DND-41 (cell line): ENCODE data around the gene NELL2.

ENCODE experiments used
- ATAC-seq: fragments of 200-7000 bp; cut with Tn5 transposase; 3 replicates; pipeline ENCODE4 v1.9.1; 2021; ENCODE audit warnings: low read depth; ENCODE audit not compliant: insufficient read depth
- DNase-seq: peaks from one replicate; pipeline ENCODE4 v3.0.0-alpha.2; 2020
- H2AFZ ChIP-seq: 2 replicates; pipeline ENCODE4 v1.6.0; 2012; ENCODE audit warnings: low read depth, low read length
- H3K27ac ChIP-seq: 2 replicates; pipeline ENCODE4 v1.5.1; 2012; ENCODE audit warnings: low read length, inconsistent platforms
- H3K27me3 ChIP-seq: fragments of 200-600 bp; sonication (generic); 2 replicates; pipeline ENCODE4 v1.6.0; 2012; ENCODE audit warnings: low read length, mild to moderate bottlenecking, inconsistent platforms; ENCODE audit not compliant: insufficient read depth, poor library complexity
- H3K36me3 ChIP-seq: 2 replicates; pipeline ENCODE4 v1.5.1; 2012; ENCODE audit warnings: low read length, inconsistent platforms; ENCODE audit not compliant: insufficient read depth
- H3K4me1 ChIP-seq: 2 replicates; pipeline ENCODE4 v1.5.1; 2012; ENCODE audit warnings: mild to moderate bottlenecking, low read length; ENCODE audit not compliant: insufficient read depth
- H3K4me2 ChIP-seq: 2 replicates; pipeline ENCODE4 v1.6.0; 2012; ENCODE audit warnings: mild to moderate bottlenecking, moderate library complexity, low read length, inconsistent platforms; ENCODE audit not compliant: insufficient read depth
- H3K4me3 ChIP-seq, 2 experiments: fragments of 200-600 bp in 1 of 2; shearing (Covaris generic) in 1 of 2; 2 replicates each; pipeline ENCODE4 v1.5.1; 2012 to 2016; ENCODE audit warnings: inconsistent platforms in 2 of 2, low read length in 2 of 2, mild to moderate bottlenecking in 2 of 2, low read depth in 1 of 2, moderate library complexity in 1 of 2
- H3K79me2 ChIP-seq: 2 replicates; pipeline ENCODE4 v1.6.0; 2012; ENCODE audit warnings: low read length, inconsistent platforms; ENCODE audit not compliant: insufficient read depth
- H3K9ac ChIP-seq: 2 replicates; pipeline ENCODE4 v1.6.0; 2012; ENCODE audit warnings: low read depth, mild to moderate bottlenecking, inconsistent platforms, low read length, moderate library complexity
- H3K9me3 ChIP-seq: 2 replicates; pipeline ENCODE4 v1.5.1; 2012; ENCODE audit warnings: low read length, moderate library complexity, mild to moderate bottlenecking, inconsistent platforms; ENCODE audit not compliant: insufficient read depth, severe bottlenecking
- H4K20me1 ChIP-seq: 2 replicates; pipeline ENCODE4 v1.6.0; 2012; ENCODE audit warnings: low read length; ENCODE audit not compliant: insufficient read depth
- EZH2 ChIP-seq: IDR thresholded peaks from 3 replicates; pipeline ENCODE4 v1.6.1; 2012; ENCODE audit warnings: borderline replicate concordance, low read depth, mild to moderate bottlenecking, moderate library complexity, low read length, inconsistent platforms; ENCODE audit not compliant: severe bottlenecking
- TF ChIP-seq, protein P1 (sequence below): IDR thresholded peaks from 2 replicates; pipeline ENCODE4 v1.5.1; 2012; ENCODE audit warnings: borderline replicate concordance, low read length, moderate library complexity, mild to moderate bottlenecking; ENCODE audit not compliant: poor library complexity, severe bottlenecking; ENCODE audit errors: extremely low read depth

The NELL2 gene

DNA sequence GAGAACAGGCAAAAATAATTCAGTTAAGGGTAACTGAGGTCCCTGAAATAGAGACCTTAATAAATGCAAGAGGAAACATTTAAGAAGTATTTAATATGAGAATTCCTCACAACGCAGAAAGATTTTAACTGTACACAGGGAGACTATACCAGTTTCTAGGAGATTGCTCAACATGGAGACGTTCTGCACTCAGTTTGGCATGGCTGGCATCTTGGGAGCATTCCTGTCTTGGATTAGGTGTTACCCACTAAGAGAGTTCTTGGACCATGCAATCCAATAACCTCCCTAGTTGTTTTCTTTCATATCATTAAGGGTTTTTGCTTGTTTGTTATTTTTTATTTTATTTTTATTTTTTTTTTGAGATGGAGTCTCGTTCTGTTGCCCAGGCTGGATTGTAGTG lies 302.4 kb downstream of the NELL2 start:
- TF ChIP-seq, protein P1, sequence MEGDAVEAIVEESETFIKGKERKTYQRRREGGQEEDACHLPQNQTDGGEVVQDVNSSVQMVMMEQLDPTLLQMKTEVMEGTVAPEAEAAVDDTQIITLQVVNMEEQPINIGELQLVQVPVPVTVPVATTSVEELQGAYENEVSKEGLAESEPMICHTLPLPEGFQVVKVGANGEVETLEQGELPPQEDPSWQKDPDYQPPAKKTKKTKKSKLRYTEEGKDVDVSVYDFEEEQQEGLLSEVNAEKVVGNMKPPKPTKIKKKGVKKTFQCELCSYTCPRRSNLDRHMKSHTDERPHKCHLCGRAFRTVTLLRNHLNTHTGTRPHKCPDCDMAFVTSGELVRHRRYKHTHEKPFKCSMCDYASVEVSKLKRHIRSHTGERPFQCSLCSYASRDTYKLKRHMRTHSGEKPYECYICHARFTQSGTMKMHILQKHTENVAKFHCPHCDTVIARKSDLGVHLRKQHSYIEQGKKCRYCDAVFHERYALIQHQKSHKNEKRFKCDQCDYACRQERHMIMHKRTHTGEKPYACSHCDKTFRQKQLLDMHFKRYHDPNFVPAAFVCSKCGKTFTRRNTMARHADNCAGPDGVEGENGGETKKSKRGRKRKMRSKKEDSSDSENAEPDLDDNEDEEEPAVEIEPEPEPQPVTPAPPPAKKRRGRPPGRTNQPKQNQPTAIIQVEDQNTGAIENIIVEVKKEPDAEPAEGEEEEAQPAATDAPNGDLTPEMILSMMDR: no peak
- TF ChIP-seq EZH2: no peak
- ATAC-seq (no peak), DNase-seq (no peak)
- no peak overlapping the region for H3K4me2 ChIP-seq
- H3K9ac ChIP-seq: no peak overlapping the region
- no peaks in the 10 kb centered on the region for H3K36me3 ChIP-seq
- no peaks in the 10 kb centered on the region for H3K9me3 ChIP-seq
- no peak overlapping the region for H3K4me3 ChIP-seq
- no peaks in the 10 kb centered on the region for H3K79me2 ChIP-seq
- H4K20me1 ChIP-seq: no peaks in the 10 kb centered on the region
- no peaks in the 10 kb centered on the region for H3K27me3 ChIP-seq
- H3K4me1 ChIP-seq: no peaks in the 10 kb centered on the region
- no peak overlapping the region for H3K27ac ChIP-seq
- H2AFZ ChIP-seq: no peak overlapping the region

DNA sequence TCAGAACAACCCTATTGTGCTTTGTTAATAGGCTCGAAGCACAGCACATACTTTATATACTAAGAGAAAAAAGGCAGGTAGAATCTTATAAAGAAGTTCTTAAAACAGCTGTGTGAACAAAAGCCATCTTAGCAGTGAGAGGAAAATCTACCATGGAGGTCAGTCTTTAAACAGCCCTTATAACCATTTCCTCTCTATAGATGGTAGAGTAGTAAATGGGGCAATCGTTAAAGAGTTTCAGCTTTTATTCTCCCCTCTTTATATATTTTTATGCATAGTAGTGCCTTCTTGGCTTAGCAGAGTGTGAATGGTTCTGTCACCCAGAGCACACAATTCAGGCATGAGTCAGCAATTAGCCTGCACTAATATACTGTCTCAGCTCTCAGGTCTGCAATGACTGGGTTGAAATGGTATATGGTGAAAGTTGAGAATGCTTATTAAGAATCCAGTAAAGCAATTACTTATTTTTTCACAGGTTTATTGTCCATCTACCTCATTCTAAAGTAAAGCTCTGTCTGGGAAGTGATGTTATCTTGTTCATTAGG lies 305.0 kb downstream of the NELL2 start:
- no peak overlapping the region for H3K4me2 ChIP-seq
- H4K20me1 ChIP-seq: no peaks in the 10 kb centered on the region
- H3K9me3 ChIP-seq: no peaks in the 10 kb centered on the region
- no peak overlapping the region for H2AFZ ChIP-seq
- H3K4me1 ChIP-seq: no peaks in the 10 kb centered on the region
- no peak overlapping the region for H3K4me3 ChIP-seq
- DNase-seq: no peak
- no peak for TF ChIP-seq EZH2
- TF ChIP-seq, protein P1: no peak
- no peak for ATAC-seq
- no peaks in the 10 kb centered on the region for H3K27me3 ChIP-seq
- H3K79me2 ChIP-seq: no peaks in the 10 kb centered on the region
- H3K36me3 ChIP-seq: no peaks in the 10 kb centered on the region
- no peak overlapping the region for H3K9ac ChIP-seq
- H3K27ac ChIP-seq: no peak overlapping the region

DNA sequence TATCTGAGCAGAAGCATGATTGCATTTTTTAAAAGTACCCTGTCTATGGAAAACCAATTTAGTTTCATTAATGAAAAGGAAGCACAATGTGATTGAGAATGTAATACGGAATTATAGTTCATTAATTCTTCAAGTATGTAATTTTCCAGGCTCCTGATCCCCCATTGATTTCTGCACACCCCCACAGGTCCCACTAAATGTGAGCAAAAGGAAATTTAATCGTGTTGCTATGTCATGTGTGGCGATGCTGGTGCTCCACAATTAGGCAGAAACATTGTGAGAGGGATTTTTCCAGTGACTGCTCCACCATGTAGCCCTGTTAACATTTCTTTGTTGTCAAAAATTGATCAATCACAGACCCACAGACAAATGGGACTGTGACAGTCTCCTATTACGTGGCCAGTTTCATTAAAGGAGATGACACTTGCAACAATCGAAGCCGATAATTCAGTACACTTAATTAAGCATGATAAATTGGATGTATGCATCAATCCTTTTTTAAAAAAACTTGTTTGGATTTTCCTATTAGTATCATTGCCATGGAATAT lies 306.0 kb downstream of the NELL2 start:
- Histone ChIP-seq H4K20me1 (no peaks in the 10 kb centered on the region), H3K27ac (no peak overlapping the region), H3K9me3 (no peaks in the 10 kb centered on the region), H3K9ac (no peak overlapping the region), H3K36me3 (no peaks in the 10 kb centered on the region), H3K4me1 (no peaks in the 10 kb centered on the region), H2AFZ (no peak overlapping the region), H3K4me2 (no peak overlapping the region), H3K4me3 (no peak overlapping the region), H3K79me2 (no peaks in the 10 kb centered on the region), H3K27me3 (no peaks in the 10 kb centered on the region)
- TF ChIP-seq EZH2: no peak
- TF ChIP-seq, protein P1: no peak
- ATAC-seq (no peak), DNase-seq (no peak)
